DLD1 (cell line): ENCODE results near the gene FERMT2.

Source experiments
- in situ Hi-C: cut with HindIII; loops from 2 replicates; pipeline ENCODE4 v1.10.0; 2017; ENCODE audit warnings: low sequenced_read_pairs

The FERMT2 gene

DNA sequence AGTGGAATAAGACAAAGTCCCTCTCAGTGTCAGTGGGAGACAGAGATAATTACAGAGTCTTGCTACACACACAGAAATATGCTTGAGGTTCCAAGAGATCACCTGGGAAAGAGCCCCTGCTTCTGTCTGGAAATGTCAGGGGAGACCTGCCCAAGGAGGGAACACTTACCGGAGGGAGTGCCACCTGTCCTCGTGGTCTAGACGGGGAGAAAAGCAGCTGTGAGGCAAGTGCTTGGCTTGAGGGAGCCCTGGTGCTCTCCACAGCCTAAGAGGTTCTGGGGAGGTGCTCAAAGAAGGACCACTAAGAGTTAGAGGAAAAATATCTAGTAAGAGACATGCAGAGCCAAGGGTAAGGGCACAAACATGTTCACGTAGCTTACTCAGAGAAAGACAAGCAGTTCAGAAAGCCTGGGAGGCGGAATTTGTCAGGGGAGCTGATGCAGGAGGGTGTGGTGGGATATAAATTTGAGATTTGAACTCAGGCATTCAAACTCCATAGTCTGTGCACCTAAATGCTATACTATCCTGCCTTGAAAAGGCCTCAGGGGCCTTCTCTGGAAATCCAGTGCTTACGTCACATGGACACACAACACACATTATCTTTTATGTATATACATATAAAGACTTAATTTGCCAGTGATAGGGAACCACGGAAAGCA is 121.2 kb downstream of the FERMT2 start:
- in situ Hi-C loops = no loop called here

DNA sequence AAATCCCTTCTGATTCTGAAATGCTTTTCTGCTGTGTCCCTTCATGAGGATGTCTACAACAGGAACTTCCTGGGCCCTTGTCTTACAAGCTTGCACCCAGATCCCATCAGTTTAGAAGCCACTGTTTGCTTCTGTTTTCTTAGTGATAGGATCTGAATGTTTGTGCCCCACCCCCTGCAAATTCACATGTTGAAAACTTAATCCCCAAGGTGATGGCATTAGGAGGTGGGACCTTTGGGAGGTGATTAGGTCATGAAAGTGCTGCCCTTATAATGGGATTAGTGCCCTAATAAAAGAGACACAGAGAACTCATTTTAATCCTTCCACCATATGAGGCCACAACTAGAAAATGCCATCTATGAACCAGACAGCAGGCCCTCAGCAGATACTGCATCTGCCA is 123.4 kb downstream of the FERMT2 start:
- in situ Hi-C loops = no loop called here

DNA sequence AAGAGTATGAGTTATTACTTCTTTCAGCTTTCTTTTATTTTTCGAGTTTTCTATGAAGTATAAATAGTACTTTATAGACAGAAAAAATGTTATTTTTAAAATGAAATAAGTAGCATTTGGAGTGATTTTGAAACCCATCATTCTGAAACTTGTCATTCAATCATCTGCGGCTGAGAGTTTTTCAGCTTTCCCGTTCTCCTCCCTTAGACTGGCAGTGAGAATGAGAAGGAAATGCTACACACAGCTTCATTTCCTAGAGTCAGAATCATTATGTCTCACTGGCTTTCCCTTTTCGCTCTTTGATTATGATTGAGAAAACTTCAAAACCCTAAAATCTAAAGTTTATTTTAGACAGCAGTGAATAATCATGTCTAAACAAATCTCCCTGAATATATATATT is 125.8 kb downstream of the FERMT2 start:
- in situ Hi-C loops = no loop called here

DNA sequence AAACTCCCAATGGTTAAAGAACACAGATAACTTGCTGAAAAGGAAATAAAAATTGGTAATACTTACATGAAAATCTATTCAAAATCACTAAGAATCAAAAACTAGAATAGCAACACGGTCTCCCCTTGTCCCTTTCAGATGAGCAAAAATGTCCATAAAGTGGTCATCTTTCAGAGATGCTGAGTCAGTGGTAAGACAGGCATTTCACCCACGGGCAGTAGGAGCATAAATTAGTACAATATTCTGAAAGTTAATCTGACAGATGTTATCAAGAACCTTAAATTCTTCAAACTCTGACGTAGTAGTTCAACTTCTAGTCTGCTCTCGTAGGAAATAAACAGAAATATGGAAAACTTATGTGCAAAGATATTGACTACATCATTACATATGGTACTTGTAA is 126.4 kb downstream of the FERMT2 start:
- in situ Hi-C loops = no loop called here

DNA sequence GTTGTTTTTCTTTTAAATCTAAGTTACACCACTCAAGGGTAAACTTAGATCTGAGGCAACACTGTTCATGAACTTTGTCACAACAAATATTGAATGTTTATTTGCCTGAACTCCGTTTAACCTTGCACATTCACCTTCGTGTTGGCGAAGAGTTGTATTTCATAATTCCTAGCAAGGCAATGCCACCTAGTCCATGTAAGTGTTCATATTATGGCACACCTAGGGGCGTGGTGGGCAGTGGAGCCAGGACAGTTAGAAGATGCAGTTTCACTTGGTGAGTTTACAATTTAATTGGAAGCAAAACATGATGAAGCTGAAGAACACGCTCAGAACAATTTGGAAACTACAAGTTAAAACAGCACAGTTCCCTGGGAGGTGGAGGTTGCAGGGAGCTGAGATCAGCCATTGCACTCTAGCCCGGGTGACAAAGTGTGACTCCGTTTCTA is 129.0 kb downstream of the FERMT2 start:
- in situ Hi-C loops = no loop called here

DNA sequence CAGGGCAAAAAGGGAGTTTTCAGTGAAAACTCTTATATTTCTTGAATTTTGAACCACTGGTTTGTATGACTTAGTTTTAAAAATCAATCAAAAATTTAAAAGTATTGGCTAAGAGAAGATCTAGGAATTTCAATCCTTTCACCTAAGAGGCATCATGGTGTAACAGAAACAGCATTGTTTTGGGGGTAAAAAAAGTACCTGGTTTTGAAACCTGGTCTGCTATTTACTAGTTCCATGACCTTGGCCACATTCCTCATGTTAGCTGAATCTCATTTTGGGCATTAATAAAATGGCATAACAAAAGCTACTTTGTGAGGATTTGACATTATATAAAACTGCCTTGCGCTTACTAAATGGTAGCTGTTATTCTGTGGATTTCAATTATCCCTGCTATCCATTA is 142.7 kb downstream of the FERMT2 start:
- in situ Hi-C loops = no loop called here
